ENCODE results near the gene MICAL3. TPM values are rescaled to one million over a fixed set of nuclear protein-coding genes. Genes with fewer than 3 reads are reported as not detected.

The MICAL3 gene
- polyA plus RNA-seq, 1 donor from 2014 or later, result 28.1 TPM

DNA sequence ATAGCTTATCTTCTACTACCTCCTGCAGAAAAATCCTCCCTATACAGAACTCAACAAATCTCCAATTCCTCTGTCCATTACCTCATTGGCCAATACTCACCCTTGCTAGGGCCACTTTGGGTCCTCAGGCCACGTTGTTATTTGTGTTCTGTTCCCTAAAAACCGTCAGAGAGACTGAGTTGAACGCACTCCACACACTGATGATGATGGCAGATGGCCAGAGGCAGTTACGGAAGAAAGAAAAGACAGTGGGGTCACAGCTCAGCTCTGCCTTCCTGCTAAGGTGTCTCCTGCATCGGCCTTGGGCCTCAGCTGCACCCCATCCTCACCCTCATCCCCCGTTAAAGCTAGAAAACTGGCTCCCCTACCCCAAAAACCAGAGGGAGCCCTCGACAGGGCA lies 66.2 kb downstream of the MICAL3 start:
- Histone ChIP-seq H3K27me3 (ENCODE audit: insufficient read depth, low read depth, low read length) (no peaks in the 10 kb centered on the region), H3F3A (ENCODE audit: insufficient read depth, low read length, poor library complexity, severe bottlenecking) (no peaks in the 10 kb centered on the region), H3K9me2 (ENCODE audit: insufficient read depth, low read length) (no peaks in the 10 kb centered on the region), H3K27ac (ENCODE audit: low read length) (no peak overlapping the region), H3K9me3 (ENCODE audit: low read length) (no peaks in the 10 kb centered on the region), H3K9ac (ENCODE audit: low read length) (no peak overlapping the region), H3K36me3 (ENCODE audit: insufficient read depth, low read length) (no peaks in the 10 kb centered on the region), H3K4me2 (ENCODE audit: low read length) (no peak overlapping the region), H3K79me2 (replicated peaks; ENCODE audit: insufficient read depth, low read length) (no peaks in the 10 kb centered on the region), H4K20me1 (ENCODE audit: insufficient read depth) (no peaks in the 10 kb centered on the region), H3K4me3 (ENCODE audit: low read length) (no peak overlapping the region), H2AFZ (ENCODE audit: low read depth, low read length) (no peak overlapping the region)
- no peak for TF ChIP-seq POLR2AphosphoS5 (IDR thresholded peaks at IDR 0.05)
- TF ChIP-seq, protein P1, sequence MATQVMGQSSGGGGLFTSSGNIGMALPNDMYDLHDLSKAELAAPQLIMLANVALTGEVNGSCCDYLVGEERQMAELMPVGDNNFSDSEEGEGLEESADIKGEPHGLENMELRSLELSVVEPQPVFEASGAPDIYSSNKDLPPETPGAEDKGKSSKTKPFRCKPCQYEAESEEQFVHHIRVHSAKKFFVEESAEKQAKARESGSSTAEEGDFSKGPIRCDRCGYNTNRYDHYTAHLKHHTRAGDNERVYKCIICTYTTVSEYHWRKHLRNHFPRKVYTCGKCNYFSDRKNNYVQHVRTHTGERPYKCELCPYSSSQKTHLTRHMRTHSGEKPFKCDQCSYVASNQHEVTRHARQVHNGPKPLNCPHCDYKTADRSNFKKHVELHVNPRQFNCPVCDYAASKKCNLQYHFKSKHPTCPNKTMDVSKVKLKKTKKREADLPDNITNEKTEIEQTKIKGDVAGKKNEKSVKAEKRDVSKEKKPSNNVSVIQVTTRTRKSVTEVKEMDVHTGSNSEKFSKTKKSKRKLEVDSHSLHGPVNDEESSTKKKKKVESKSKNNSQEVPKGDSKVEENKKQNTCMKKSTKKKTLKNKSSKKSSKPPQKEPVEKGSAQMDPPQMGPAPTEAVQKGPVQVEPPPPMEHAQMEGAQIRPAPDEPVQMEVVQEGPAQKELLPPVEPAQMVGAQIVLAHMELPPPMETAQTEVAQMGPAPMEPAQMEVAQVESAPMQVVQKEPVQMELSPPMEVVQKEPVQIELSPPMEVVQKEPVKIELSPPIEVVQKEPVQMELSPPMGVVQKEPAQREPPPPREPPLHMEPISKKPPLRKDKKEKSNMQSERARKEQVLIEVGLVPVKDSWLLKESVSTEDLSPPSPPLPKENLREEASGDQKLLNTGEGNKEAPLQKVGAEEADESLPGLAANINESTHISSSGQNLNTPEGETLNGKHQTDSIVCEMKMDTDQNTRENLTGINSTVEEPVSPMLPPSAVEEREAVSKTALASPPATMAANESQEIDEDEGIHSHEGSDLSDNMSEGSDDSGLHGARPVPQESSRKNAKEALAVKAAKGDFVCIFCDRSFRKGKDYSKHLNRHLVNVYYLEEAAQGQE (IDR thresholded peaks at IDR 0.05; ENCODE audit: borderline replicate concordance), result no peak
- TF ChIP-seq, protein P2, sequence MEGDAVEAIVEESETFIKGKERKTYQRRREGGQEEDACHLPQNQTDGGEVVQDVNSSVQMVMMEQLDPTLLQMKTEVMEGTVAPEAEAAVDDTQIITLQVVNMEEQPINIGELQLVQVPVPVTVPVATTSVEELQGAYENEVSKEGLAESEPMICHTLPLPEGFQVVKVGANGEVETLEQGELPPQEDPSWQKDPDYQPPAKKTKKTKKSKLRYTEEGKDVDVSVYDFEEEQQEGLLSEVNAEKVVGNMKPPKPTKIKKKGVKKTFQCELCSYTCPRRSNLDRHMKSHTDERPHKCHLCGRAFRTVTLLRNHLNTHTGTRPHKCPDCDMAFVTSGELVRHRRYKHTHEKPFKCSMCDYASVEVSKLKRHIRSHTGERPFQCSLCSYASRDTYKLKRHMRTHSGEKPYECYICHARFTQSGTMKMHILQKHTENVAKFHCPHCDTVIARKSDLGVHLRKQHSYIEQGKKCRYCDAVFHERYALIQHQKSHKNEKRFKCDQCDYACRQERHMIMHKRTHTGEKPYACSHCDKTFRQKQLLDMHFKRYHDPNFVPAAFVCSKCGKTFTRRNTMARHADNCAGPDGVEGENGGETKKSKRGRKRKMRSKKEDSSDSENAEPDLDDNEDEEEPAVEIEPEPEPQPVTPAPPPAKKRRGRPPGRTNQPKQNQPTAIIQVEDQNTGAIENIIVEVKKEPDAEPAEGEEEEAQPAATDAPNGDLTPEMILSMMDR (IDR thresholded peaks at IDR 0.05; ENCODE audit: poor library complexity, severe bottlenecking), result no peak
- TF ChIP-seq EZH2 (IDR thresholded peaks at IDR 0.05; ENCODE audit: borderline replicate concordance, insufficient read depth, low read length, poor library complexity, severe bottlenecking), result no peak
- TF ChIP-seq RAD21 (conservative IDR thresholded peaks at IDR 0.05), result no peak
- TF ChIP-seq EP300 (conservative IDR thresholded peaks at IDR 0.05; ENCODE audit: poor library complexity, severe bottlenecking), result no peak
- TF ChIP-seq SMC3 (conservative IDR thresholded peaks at IDR 0.05; ENCODE audit: poor library complexity), result no peak
- TF ChIP-seq TAF1 (IDR thresholded peaks at IDR 0.05; ENCODE audit: low read depth), result no peak
- TF ChIP-seq MXI1 (conservative IDR thresholded peaks at IDR 0.05; ENCODE audit: poor library complexity, severe bottlenecking), result no peak

DNA sequence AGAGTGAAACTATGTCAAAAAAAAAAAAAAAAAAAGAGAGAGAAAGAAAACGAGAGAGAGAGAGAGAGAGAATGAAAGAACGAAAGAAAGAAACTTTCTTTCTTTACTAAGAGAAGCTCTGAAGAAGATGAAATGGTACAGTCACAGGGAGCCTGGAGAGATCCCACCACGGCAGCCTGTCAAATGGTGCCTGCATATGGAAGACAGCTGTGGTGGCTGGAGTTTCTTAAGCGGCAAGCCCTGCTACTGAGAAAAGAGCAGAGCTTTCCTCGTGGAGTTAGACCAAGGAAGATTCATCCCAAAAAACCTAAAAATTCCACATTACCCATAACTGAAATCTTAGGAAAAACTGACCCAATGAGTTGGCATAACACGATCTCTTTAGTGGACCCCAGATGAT lies 66.7 kb downstream of the MICAL3 start:
- H3F3A ChIP-seq (ENCODE audit: insufficient read depth, low read length, poor library complexity, severe bottlenecking), result no peaks in the 10 kb centered on the region
- H4K20me1 ChIP-seq (ENCODE audit: insufficient read depth), result no peaks in the 10 kb centered on the region
- no peaks in the 10 kb centered on the region for H3K79me2 ChIP-seq (replicated peaks; ENCODE audit: insufficient read depth, low read length)

DNA sequence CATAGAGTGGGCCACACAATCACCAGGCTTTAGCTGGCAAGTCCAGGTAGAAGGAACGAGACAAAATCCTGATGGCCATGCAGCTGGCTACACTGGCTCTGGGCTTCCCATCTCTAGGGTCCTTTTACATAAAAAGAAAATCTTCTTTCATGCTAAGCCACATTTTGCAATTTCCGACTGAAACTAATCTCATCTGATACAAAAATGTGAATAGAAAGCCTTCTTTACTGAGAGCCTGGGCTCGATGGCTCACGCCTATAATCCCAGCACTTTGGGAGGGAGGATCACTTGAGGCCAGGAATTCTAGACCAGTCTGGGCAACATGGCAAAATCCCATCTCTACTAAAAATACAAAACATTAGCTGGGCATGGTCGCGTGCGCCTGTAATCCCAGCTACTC lies 67.2 kb downstream of the MICAL3 start:
- no peaks in the 10 kb centered on the region for H3K79me2 ChIP-seq (replicated peaks; ENCODE audit: insufficient read depth, low read length)
- no peaks in the 10 kb centered on the region for H3K27me3 ChIP-seq (ENCODE audit: insufficient read depth, low read depth, low read length)
- no peaks in the 10 kb centered on the region for H3K36me3 ChIP-seq (ENCODE audit: insufficient read depth, low read length)
- H3K9me2 ChIP-seq (ENCODE audit: insufficient read depth, low read length), result no peaks in the 10 kb centered on the region
- no peak for TF ChIP-seq MXI1 (conservative IDR thresholded peaks at IDR 0.05; ENCODE audit: poor library complexity, severe bottlenecking)
- TF ChIP-seq, protein P1 (IDR thresholded peaks at IDR 0.05; ENCODE audit: borderline replicate concordance), result no peak
- TF ChIP-seq EP300 (conservative IDR thresholded peaks at IDR 0.05; ENCODE audit: poor library complexity, severe bottlenecking), result no peak
- TF ChIP-seq POLR2AphosphoS5 (IDR thresholded peaks at IDR 0.05), result no peak
- H3K27ac ChIP-seq (ENCODE audit: low read length), result no peak overlapping the region
- no peak overlapping the region for H2AFZ ChIP-seq (ENCODE audit: low read depth, low read length)
- no peak overlapping the region for H3K9ac ChIP-seq (ENCODE audit: low read length)
- no peaks in the 10 kb centered on the region for H3K9me3 ChIP-seq (ENCODE audit: low read length)
- no peak overlapping the region for H3K4me3 ChIP-seq (ENCODE audit: low read length)
- H3F3A ChIP-seq (ENCODE audit: insufficient read depth, low read length, poor library complexity, severe bottlenecking), result no peaks in the 10 kb centered on the region
- H4K20me1 ChIP-seq (ENCODE audit: insufficient read depth), result no peaks in the 10 kb centered on the region
- no peak overlapping the region for H3K4me2 ChIP-seq (ENCODE audit: low read length)

More for the DNA sequence above, 66.7 kb downstream of the MICAL3 start:
- Histone ChIP-seq H3K9ac (ENCODE audit: low read length) (no peak overlapping the region), H3K9me3 (ENCODE audit: low read length) (no peaks in the 10 kb centered on the region), H3K4me2 (ENCODE audit: low read length) (no peak overlapping the region), H2AFZ (ENCODE audit: low read depth, low read length) (no peak overlapping the region), H3K9me2 (ENCODE audit: insufficient read depth, low read length) (no peaks in the 10 kb centered on the region), H3K27me3 (ENCODE audit: insufficient read depth, low read depth, low read length) (no peaks in the 10 kb centered on the region), H3K36me3 (ENCODE audit: insufficient read depth, low read length) (no peaks in the 10 kb centered on the region), H3K27ac (ENCODE audit: low read length) (no peak overlapping the region), H3K4me3 (ENCODE audit: low read length) (no peak overlapping the region)
- TF ChIP-seq EP300 (conservative IDR thresholded peaks at IDR 0.05; ENCODE audit: poor library complexity, severe bottlenecking) (no peak), SMC3 (conservative IDR thresholded peaks at IDR 0.05; ENCODE audit: poor library complexity) (no peak)

Measured in neural cell (in vitro differentiated cells).